ENCODE measurements around the gene KIAA0586. TPM values are rescaled to one million over a fixed set of nuclear protein-coding genes. Genes with fewer than 3 reads are reported as not detected.
"Not testable (repeated sequence)": the region's sequence is repeated elsewhere in the genome, so short reads cannot be mapped to it uniquely, and the experiment has no call there.

Gene KIAA0586
- total RNA-seq, 1 donor from 2014 or later, result 20.1 TPM

GRCh38 chr14:58575956-58576355 is 148.4 kb downstream of the KIAA0586 start:
- FAIRE-seq, result no peak
- TF ChIP-seq, protein P1, sequence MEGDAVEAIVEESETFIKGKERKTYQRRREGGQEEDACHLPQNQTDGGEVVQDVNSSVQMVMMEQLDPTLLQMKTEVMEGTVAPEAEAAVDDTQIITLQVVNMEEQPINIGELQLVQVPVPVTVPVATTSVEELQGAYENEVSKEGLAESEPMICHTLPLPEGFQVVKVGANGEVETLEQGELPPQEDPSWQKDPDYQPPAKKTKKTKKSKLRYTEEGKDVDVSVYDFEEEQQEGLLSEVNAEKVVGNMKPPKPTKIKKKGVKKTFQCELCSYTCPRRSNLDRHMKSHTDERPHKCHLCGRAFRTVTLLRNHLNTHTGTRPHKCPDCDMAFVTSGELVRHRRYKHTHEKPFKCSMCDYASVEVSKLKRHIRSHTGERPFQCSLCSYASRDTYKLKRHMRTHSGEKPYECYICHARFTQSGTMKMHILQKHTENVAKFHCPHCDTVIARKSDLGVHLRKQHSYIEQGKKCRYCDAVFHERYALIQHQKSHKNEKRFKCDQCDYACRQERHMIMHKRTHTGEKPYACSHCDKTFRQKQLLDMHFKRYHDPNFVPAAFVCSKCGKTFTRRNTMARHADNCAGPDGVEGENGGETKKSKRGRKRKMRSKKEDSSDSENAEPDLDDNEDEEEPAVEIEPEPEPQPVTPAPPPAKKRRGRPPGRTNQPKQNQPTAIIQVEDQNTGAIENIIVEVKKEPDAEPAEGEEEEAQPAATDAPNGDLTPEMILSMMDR (IDR thresholded peaks at IDR 0.05; ENCODE audit: insufficient read depth, low read depth, low read length), result no peak
- no peak for TF ChIP-seq EZH2 (IDR thresholded peaks at IDR 0.05; ENCODE audit: insufficient read depth, low read length)
- no peak overlapping the region for H3K4me3 ChIP-seq (ENCODE audit: insufficient read depth, low read depth, low read length)

GRCh38 chr14:58580035-58580434 is 152.5 kb downstream of the KIAA0586 start:
- H4K20me1 ChIP-seq (ENCODE audit: insufficient read depth, low read length); H2AFZ ChIP-seq (ENCODE audit: low read depth, low read length); H3K27ac Mint-ChIP-seq (ENCODE audit: unreplicated experiment); H3K36me3 ChIP-seq (ENCODE audit: insufficient read depth, low read length); H3K4me3 Mint-ChIP-seq (ENCODE audit: unreplicated experiment); H3K4me3 ChIP-seq (ENCODE audit: insufficient read depth, low read depth, low read length); DNase-seq (ENCODE audit: low read depth); H3K36me3 Mint-ChIP-seq (ENCODE audit: low read depth, unreplicated experiment); H3K4me1 Mint-ChIP-seq (ENCODE audit: low read depth, unreplicated experiment); H3K4me2 ChIP-seq (ENCODE audit: low read length); H3K27ac ChIP-seq (ENCODE audit: low read depth, low read length); H3K9ac ChIP-seq (ENCODE audit: low read length); H3K9me3 ChIP-seq (ENCODE audit: insufficient read depth, low read depth, low read length); H3K9me3 Mint-ChIP-seq (ENCODE audit: unreplicated experiment); H3K27me3 ChIP-seq (ENCODE audit: insufficient read depth, low read length); H3K79me2 ChIP-seq (ENCODE audit: insufficient read depth, low read length); FAIRE-seq; H3K27me3 Mint-ChIP-seq (ENCODE audit: low read depth, unreplicated experiment); H3K4me1 ChIP-seq (ENCODE audit: insufficient read depth, low read length): not testable (repeated sequence)

More at GRCh38 chr14:58575956-58576355, 148.4 kb downstream of the KIAA0586 start:
- Histone ChIP-seq H3K36me3 (ENCODE audit: insufficient read depth, low read length) (no peaks in the 10 kb centered on the region), H3K9ac (ENCODE audit: low read length) (no peak overlapping the region), H4K20me1 (ENCODE audit: insufficient read depth, low read length) (no peaks in the 10 kb centered on the region), H3K9me3 (ENCODE audit: insufficient read depth, low read depth, low read length) (no peaks in the 10 kb centered on the region), H3K27me3 (ENCODE audit: insufficient read depth, low read length) (no peaks in the 10 kb centered on the region), H2AFZ (ENCODE audit: low read depth, low read length) (no peak overlapping the region), H3K79me2 (ENCODE audit: insufficient read depth, low read length) (no peaks in the 10 kb centered on the region), H3K4me1 (ENCODE audit: insufficient read depth, low read length) (peaks cover 8% of the 10 kb centered on the region), H3K27ac (ENCODE audit: low read depth, low read length) (no peak overlapping the region), H3K4me2 (ENCODE audit: low read length) (no peak overlapping the region)
- no peak for DNase-seq (ENCODE audit: low read depth)
- Mint-ChIP-seq H3K27me3 (ENCODE audit: low read depth, unreplicated experiment) (peaks cover 7% of the 10 kb centered on the region), H3K4me1 (ENCODE audit: low read depth, unreplicated experiment) (peaks cover 14% of the 10 kb centered on the region), H3K9me3 (ENCODE audit: unreplicated experiment) (peaks cover 4% of the 10 kb centered on the region), H3K27ac (ENCODE audit: unreplicated experiment) (no peak overlapping the region), H3K36me3 (ENCODE audit: low read depth, unreplicated experiment) (no peaks in the 10 kb centered on the region), H3K4me3 (ENCODE audit: unreplicated experiment) (no peak overlapping the region)

DNA sequence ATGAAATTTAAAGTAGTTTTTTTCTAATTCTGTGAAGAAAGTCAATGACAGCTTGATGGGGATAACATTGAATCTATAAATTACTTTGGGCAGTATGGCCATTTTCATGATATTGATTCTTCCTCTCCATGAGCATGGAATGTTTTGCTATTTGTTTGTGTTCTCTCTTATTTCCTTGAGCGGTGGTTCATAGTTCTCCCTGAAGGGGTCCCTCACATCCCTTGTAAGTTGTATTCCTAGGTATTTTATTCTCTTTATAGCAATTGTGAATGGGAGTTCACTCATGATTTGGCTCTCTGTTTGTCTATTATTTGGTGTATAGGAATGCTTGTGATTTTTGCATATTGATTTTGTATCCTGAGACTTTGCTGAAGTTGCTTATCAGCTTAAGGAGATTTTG is 153.9 kb downstream of the KIAA0586 start:
- not testable (repeated sequence) for H3K36me3 Mint-ChIP-seq (ENCODE audit: low read depth, unreplicated experiment); H4K20me1 ChIP-seq (ENCODE audit: insufficient read depth, low read length); H3K9me3 Mint-ChIP-seq (ENCODE audit: unreplicated experiment); H3K27ac ChIP-seq (ENCODE audit: low read depth, low read length); H3K27me3 ChIP-seq (ENCODE audit: insufficient read depth, low read length); FAIRE-seq; H2AFZ ChIP-seq (ENCODE audit: low read depth, low read length); H3K79me2 ChIP-seq (ENCODE audit: insufficient read depth, low read length); H3K27ac Mint-ChIP-seq (ENCODE audit: unreplicated experiment); H3K36me3 ChIP-seq (ENCODE audit: insufficient read depth, low read length); H3K4me2 ChIP-seq (ENCODE audit: low read length); H3K4me1 ChIP-seq (ENCODE audit: insufficient read depth, low read length); H3K9ac ChIP-seq (ENCODE audit: low read length); DNase-seq (ENCODE audit: low read depth); H3K4me3 ChIP-seq (ENCODE audit: insufficient read depth, low read depth, low read length); H3K9me3 ChIP-seq (ENCODE audit: insufficient read depth, low read depth, low read length); H3K4me1 Mint-ChIP-seq (ENCODE audit: low read depth, unreplicated experiment); H3K27me3 Mint-ChIP-seq (ENCODE audit: low read depth, unreplicated experiment); H3K4me3 Mint-ChIP-seq (ENCODE audit: unreplicated experiment)

- H4K20me1 ChIP-seq (ENCODE audit: insufficient read depth, low read length), result no peaks in the 10 kb centered on the region
- no peak overlapping the region for H2AFZ ChIP-seq (ENCODE audit: low read depth, low read length)
- peaks cover 8% of the 10 kb centered on the region for H3K9me3 Mint-ChIP-seq (ENCODE audit: unreplicated experiment)
- no peaks in the 10 kb centered on the region for H3K27me3 ChIP-seq (ENCODE audit: insufficient read depth, low read length)
- H3K79me2 ChIP-seq (ENCODE audit: insufficient read depth, low read length), result no peaks in the 10 kb centered on the region
- no peak overlapping the region for H3K27ac ChIP-seq (ENCODE audit: low read depth, low read length)
- no peaks in the 10 kb centered on the region for H3K9me3 ChIP-seq (ENCODE audit: insufficient read depth, low read depth, low read length)
- no peak overlapping the region for H3K27ac Mint-ChIP-seq (ENCODE audit: unreplicated experiment)
- FAIRE-seq (peak; percentile 49), DNase-seq (ENCODE audit: low read depth) (peak; percentile 26)
- TF ChIP-seq EZH2 (IDR thresholded peaks at IDR 0.05; ENCODE audit: insufficient read depth, low read length), result no peak
- TF ChIP-seq, protein P1 (IDR thresholded peaks at IDR 0.05; ENCODE audit: insufficient read depth, low read depth, low read length), result no peak
- no peak overlapping the region for H3K4me3 ChIP-seq (ENCODE audit: insufficient read depth, low read depth, low read length)
- H3K36me3 ChIP-seq (ENCODE audit: insufficient read depth, low read length), result no peaks in the 10 kb centered on the region
- no peak overlapping the region for H3K9ac ChIP-seq (ENCODE audit: low read length)
- peaks cover 6% of the 10 kb centered on the region for H3K4me1 ChIP-seq (ENCODE audit: insufficient read depth, low read length)
- H3K4me2 ChIP-seq (ENCODE audit: low read length), result no peak overlapping the region
- H3K4me1 Mint-ChIP-seq (ENCODE audit: low read depth, unreplicated experiment), result peaks cover 8% of the 10 kb centered on the region
- H3K36me3 Mint-ChIP-seq (ENCODE audit: low read depth, unreplicated experiment), result no peaks in the 10 kb centered on the region
- no peaks in the 10 kb centered on the region for H3K27me3 Mint-ChIP-seq (ENCODE audit: low read depth, unreplicated experiment)
- H3K4me3 Mint-ChIP-seq (ENCODE audit: unreplicated experiment), result no peak overlapping the region
These were observed 156.9 kb downstream of the KIAA0586 start for GRCh38 chr14:58584383-58584782.
